ENCODE measurements around the gene SLC34A1. TPM values are rescaled to one million over a fixed set of nuclear protein-coding genes. Genes with fewer than 3 reads are reported as not detected.

Gene SLC34A1
- total and polyA plus RNA-seq, 2 of the 13 experiments (the other 11 are each of a cell fraction or from before 2014, with no cell fraction given), result 0.03 to 0.20 TPM

- POLR2A ChIA-PET, result interaction anchor here (1.1 to 2.5 kb wide), 2 partner anchors 10 to 55 kb away, joined by 3 to 6 read pairs; no protein-coding TSS in a partner anchor
- FAIRE-seq, result no peak
- Histone ChIP-seq H3K27me3 (ENCODE audit: control insufficient read depth in 1 of 2, insufficient read depth in 2 of 2, low read length in 2 of 2) (peaks cover 2 to 9% of the 10 kb centered on the region in 2 experiments; a peak in 3 of 5 replicates), H3K4me1 (ENCODE audit: insufficient read depth, low read length) (peaks cover 9% of the 10 kb centered on the region; the same call in 1 of the 2 replicates), H3K9me3 (ENCODE audit: low read length) (no peaks in the 10 kb centered on the region), H3K9ac (ENCODE audit: insufficient read depth, low read depth, low read length) (no peak overlapping the region), H3K36me3 (replicated peaks in 1 of 2; ENCODE audit: control insufficient read depth in 1 of 2, insufficient read depth in 2 of 2, low read length in 2 of 2) (no peaks in the 10 kb centered on the region), H3K79me2 (ENCODE audit: insufficient read depth, low read length) (no peaks in the 10 kb centered on the region), H3K27ac (ENCODE audit: extremely low read length, insufficient read depth, low read length) (no peak overlapping the region), H3K4me3 (replicated peaks in 1 of 3; ENCODE audit: insufficient read depth in 1 of 3, low read depth in 2 of 3, low read length in 3 of 3) (no peak overlapping the region), H2AFZ (ENCODE audit: low read length) (no peak overlapping the region), H3K4me2 (ENCODE audit: low read depth, low read length) (no peak overlapping the region), H4K20me1 (ENCODE audit: insufficient read depth, low read length) (no peaks in the 10 kb centered on the region)
- no peak for DNase-seq (ENCODE audit: low spot score)
- CTCF ChIA-PET (ENCODE audit: low intra/inter-chr PET ratio, low total read pairs), result no interaction called here
- TF ChIP-seq, protein P1, sequence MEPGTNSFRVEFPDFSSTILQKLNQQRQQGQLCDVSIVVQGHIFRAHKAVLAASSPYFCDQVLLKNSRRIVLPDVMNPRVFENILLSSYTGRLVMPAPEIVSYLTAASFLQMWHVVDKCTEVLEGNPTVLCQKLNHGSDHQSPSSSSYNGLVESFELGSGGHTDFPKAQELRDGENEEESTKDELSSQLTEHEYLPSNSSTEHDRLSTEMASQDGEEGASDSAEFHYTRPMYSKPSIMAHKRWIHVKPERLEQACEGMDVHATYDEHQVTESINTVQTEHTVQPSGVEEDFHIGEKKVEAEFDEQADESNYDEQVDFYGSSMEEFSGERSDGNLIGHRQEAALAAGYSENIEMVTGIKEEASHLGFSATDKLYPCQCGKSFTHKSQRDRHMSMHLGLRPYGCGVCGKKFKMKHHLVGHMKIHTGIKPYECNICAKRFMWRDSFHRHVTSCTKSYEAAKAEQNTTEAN (CRISPR knock-in tag; conservative IDR thresholded peaks at IDR 0.05), result no peak
- TF ChIP-seq, protein P2, sequence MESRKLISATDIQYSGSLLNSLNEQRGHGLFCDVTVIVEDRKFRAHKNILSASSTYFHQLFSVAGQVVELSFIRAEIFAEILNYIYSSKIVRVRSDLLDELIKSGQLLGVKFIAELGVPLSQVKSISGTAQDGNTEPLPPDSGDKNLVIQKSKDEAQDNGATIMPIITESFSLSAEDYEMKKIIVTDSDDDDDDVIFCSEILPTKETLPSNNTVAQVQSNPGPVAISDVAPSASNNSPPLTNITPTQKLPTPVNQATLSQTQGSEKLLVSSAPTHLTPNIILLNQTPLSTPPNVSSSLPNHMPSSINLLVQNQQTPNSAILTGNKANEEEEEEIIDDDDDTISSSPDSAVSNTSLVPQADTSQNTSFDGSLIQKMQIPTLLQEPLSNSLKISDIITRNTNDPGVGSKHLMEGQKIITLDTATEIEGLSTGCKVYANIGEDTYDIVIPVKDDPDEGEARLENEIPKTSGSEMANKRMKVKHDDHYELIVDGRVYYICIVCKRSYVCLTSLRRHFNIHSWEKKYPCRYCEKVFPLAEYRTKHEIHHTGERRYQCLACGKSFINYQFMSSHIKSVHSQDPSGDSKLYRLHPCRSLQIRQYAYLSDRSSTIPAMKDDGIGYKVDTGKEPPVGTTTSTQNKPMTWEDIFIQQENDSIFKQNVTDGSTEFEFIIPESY (CRISPR knock-in tag; IDR thresholded peaks at IDR 0.05), result peak; percentile 50
- no peak for TF ChIP-seq ZBTB49 (CRISPR knock-in tag; IDR thresholded peaks at IDR 0.05; ENCODE audit: borderline replicate concordance)
- no peak for TF ChIP-seq ZNF530 (CRISPR knock-in tag; IDR thresholded peaks at IDR 0.05; ENCODE audit: low read depth)
- TF ChIP-seq ZBTB38 (CRISPR knock-in tag; IDR thresholded peaks at IDR 0.05), result 0 out of 2 replicates have a peak, but pooled peaks have one; percentile 27
- no peak for TF ChIP-seq CC2D1A (CRISPR knock-in tag; IDR thresholded peaks at IDR 0.05)
- in situ Hi-C loops (cut with HindIII; ENCODE audit: extremely low pct_ligation_motif_present, low pct_unique_long_range_greater_than_20kb), result no loop called here
- WGBS (ENCODE audit: low lambda C conversion rate), result 91% methylated on average over 31 of the region's 49 CpGs
- no peak for ATAC-seq
- intact Hi-C loops (cut with micrococcal nuclease; ENCODE audit: unreplicated experiment), result no loop called here
- no TSS peak for BruUV-seq (replicated peaks)
These were observed 18.2 kb downstream of the SLC34A1 start for GRCh38 chr5:177402271-177403043.
